Tibial nerve (tissue), 4 donors: Measurements from ENCODE around the gene RAB11FIP4.

Experiments
- EP300 ChIP-seq, 2 donors: sonication (generic); formaldehyde crosslinking; IDR thresholded peaks; one replicate each; pipeline ENCODE4 v1.6.1; 2017; ENCODE audit warnings: antibody characterized with exemption in 2 of 2, mild to moderate bottlenecking in 1 of 2
- POLR2A ChIP-seq, 2 donors: fragments of 450-650 bp; IDR thresholded peaks; one replicate each; pipeline ENCODE4 v1.6.1; 2017; ENCODE audit warnings: antibody characterized with exemption in 2 of 2, mild to moderate bottlenecking in 2 of 2, moderate library complexity in 2 of 2
- TF ChIP-seq, protein P1 (sequence below), 5 experiments: fragments of 200-600 bp in 3 of 5; fragments of 450-650 bp in 2 of 5; sonication (generic) in 3 of 5; IDR thresholded peaks; one replicate each; pipeline ENCODE4 v1.5.1; 2016 to 2019; ENCODE audit warnings: antibody characterized with exemption in 5 of 5, mild to moderate bottlenecking in 3 of 5, moderate library complexity in 2 of 5

DNA sequence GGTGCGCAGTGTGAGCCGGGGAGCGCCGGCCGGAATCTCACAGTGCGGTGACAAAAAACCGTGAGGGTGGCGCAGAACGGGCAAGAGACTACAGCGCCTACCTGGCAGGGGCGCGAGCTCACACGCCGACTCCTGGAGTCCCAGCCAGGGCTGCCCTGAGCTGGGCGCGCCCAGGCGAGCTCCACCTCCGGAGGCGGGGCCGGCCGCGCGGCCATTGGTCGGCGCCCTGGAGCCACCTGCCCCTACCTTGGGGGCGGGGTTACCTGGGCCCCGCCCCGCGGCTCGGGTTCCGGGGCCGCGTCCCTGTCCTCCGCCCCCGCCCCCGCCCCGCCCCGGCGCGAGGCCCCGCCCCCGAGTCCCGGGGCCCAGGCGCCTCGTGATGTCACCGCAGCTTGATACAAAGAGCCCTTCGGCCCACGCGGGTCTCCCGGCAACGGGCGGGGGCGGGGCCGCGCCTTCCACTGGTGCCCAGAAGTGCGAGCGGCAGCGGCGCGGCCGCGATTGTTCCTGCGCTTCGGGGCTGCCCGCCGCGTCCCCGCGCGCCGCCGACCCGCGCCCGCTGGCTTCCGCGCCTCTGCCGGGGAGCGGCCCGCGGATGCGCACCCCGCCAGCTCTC is 96.3 kb downstream of the RAB11FIP4 start:
- TF ChIP-seq, protein P1, sequence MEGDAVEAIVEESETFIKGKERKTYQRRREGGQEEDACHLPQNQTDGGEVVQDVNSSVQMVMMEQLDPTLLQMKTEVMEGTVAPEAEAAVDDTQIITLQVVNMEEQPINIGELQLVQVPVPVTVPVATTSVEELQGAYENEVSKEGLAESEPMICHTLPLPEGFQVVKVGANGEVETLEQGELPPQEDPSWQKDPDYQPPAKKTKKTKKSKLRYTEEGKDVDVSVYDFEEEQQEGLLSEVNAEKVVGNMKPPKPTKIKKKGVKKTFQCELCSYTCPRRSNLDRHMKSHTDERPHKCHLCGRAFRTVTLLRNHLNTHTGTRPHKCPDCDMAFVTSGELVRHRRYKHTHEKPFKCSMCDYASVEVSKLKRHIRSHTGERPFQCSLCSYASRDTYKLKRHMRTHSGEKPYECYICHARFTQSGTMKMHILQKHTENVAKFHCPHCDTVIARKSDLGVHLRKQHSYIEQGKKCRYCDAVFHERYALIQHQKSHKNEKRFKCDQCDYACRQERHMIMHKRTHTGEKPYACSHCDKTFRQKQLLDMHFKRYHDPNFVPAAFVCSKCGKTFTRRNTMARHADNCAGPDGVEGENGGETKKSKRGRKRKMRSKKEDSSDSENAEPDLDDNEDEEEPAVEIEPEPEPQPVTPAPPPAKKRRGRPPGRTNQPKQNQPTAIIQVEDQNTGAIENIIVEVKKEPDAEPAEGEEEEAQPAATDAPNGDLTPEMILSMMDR (IDR thresholded peaks at IDR 0.05): no peak
- TF ChIP-seq EP300 (IDR thresholded peaks at IDR 0.05): peak in 1 of 2 donors; percentile 27
- TF ChIP-seq POLR2A (IDR thresholded peaks at IDR 0.05): peak in 1 of 2 donors; percentile 39
